ENCODE data around the gene MINDY3.

Gene MINDY3

GRCh38 chr10:15747632-15748031, 112.7 kb downstream of the MINDY3 start:
- no peak overlapping the region for H2AFZ ChIP-seq (ENCODE audit: low read depth)
- no peak overlapping the region for H3K9ac ChIP-seq
- no peak overlapping the region for H3K4me3 ChIP-seq (IDR thresholded peaks at IDR 0.05; ENCODE audit: insufficient read depth, low read depth, low read length)
- H3K4me1 ChIP-seq (ENCODE audit: low read depth, poor library complexity, severe bottlenecking), result peaks cover 28% of the 10 kb centered on the region
- H3K27me3 ChIP-seq (ENCODE audit: insufficient read depth, low read depth), result no peaks in the 10 kb centered on the region
- H3K79me2 ChIP-seq (ENCODE audit: insufficient read depth, low read depth), result no peaks in the 10 kb centered on the region
- no peaks in the 10 kb centered on the region for H4K20me1 ChIP-seq (ENCODE audit: insufficient read depth)
- H3K36me3 ChIP-seq (ENCODE audit: insufficient read depth), result no peaks in the 10 kb centered on the region
- TF ChIP-seq CTCF (conservative IDR thresholded peaks at IDR 0.05; ENCODE audit: low read depth, low read length), result no peak
- H3K27ac ChIP-seq, result peak overlapping the region; percentile 19; the same call in 1 of the 2 replicates
- peak overlapping the region; percentile 47; the same call in 1 of the 2 replicates for H3K4me2 ChIP-seq

GRCh38 chr10:15745751-15746150, 114.6 kb downstream of the MINDY3 start:
- TF ChIP-seq CTCF (conservative IDR thresholded peaks at IDR 0.05; ENCODE audit: low read depth, low read length), result no peak
- H3K4me3 ChIP-seq (IDR thresholded peaks at IDR 0.05; ENCODE audit: insufficient read depth, low read depth, low read length), result no peak overlapping the region
- peaks cover 28% of the 10 kb centered on the region for H3K4me1 ChIP-seq (ENCODE audit: low read depth, poor library complexity, severe bottlenecking)
- no peak overlapping the region for H3K27ac ChIP-seq
- H3K9ac ChIP-seq, result no peak overlapping the region
- H2AFZ ChIP-seq (ENCODE audit: low read depth), result no peak overlapping the region
- H3K27me3 ChIP-seq (ENCODE audit: insufficient read depth, low read depth), result no peaks in the 10 kb centered on the region
- H3K4me2 ChIP-seq, result no peak overlapping the region
- H3K36me3 ChIP-seq (ENCODE audit: insufficient read depth), result no peaks in the 10 kb centered on the region
- H4K20me1 ChIP-seq (ENCODE audit: insufficient read depth), result no peaks in the 10 kb centered on the region
- no peaks in the 10 kb centered on the region for H3K79me2 ChIP-seq (ENCODE audit: insufficient read depth, low read depth)

GRCh38 chr10:15744217-15744865, 116.0 kb downstream of the MINDY3 start:
- H3K4me2 ChIP-seq, result no peak overlapping the region
- no peaks in the 10 kb centered on the region for H3K27me3 ChIP-seq (ENCODE audit: insufficient read depth, low read depth)
- no peaks in the 10 kb centered on the region for H3K79me2 ChIP-seq (ENCODE audit: insufficient read depth, low read depth)
- TF ChIP-seq CTCF (conservative IDR thresholded peaks at IDR 0.05; ENCODE audit: low read depth, low read length), result peak; percentile 92
- no peak overlapping the region for H3K4me3 ChIP-seq (IDR thresholded peaks at IDR 0.05; ENCODE audit: insufficient read depth, low read depth, low read length)
- H3K27ac ChIP-seq, result no peak overlapping the region
- H3K4me1 ChIP-seq (ENCODE audit: low read depth, poor library complexity, severe bottlenecking), result peaks cover 28% of the 10 kb centered on the region
- no peak overlapping the region for H3K9ac ChIP-seq
- no peaks in the 10 kb centered on the region for H4K20me1 ChIP-seq (ENCODE audit: insufficient read depth)
- no peaks in the 10 kb centered on the region for H3K36me3 ChIP-seq (ENCODE audit: insufficient read depth)
- no peak overlapping the region for H2AFZ ChIP-seq (ENCODE audit: low read depth)

GRCh38 chr10:15743443-15743842, 116.9 kb downstream of the MINDY3 start:
- Histone ChIP-seq H3K36me3 (ENCODE audit: insufficient read depth) (no peaks in the 10 kb centered on the region), H4K20me1 (ENCODE audit: insufficient read depth) (no peaks in the 10 kb centered on the region), H3K4me1 (ENCODE audit: low read depth, poor library complexity, severe bottlenecking) (peaks cover 19% of the 10 kb centered on the region), H3K27me3 (ENCODE audit: insufficient read depth, low read depth) (no peaks in the 10 kb centered on the region), H3K4me3 (IDR thresholded peaks at IDR 0.05; ENCODE audit: insufficient read depth, low read depth, low read length) (no peak overlapping the region), H3K79me2 (ENCODE audit: insufficient read depth, low read depth) (no peaks in the 10 kb centered on the region), H2AFZ (ENCODE audit: low read depth) (no peak overlapping the region), H3K9ac (no peak overlapping the region), H3K4me2 (no peak overlapping the region), H3K27ac (no peak overlapping the region)
- no peak for TF ChIP-seq CTCF (conservative IDR thresholded peaks at IDR 0.05; ENCODE audit: low read depth, low read length)

Measured in KMS-11 (cell line).